HepG2 (cell line): ENCODE data around the gene FAM118B. TPM values are rescaled to one million over a fixed set of nuclear protein-coding genes. Genes with fewer than 3 reads are reported as not detected.
A peak's percentile ranks its signal among the peaks of the same experiment; 100 is the strongest.

Experiments used
- ATF1 ChIP-seq: IDR thresholded peaks from 2 replicates; pipeline ENCODE4 v1.6.1; 2016; ENCODE audit warnings: mild to moderate bottlenecking, control low read depth
- ELF3 ChIP-seq: IDR thresholded peaks from 2 replicates; pipeline ENCODE4 v1.6.1; 2016; ENCODE audit warnings: missing genetic modification reagents, missing compliant biosample characterization
- GABPA ChIP-seq, 2 experiments: IDR thresholded peaks; 2 replicates each; pipeline ENCODE4 v1.6.1; 2011 to 2016; ENCODE audit warnings: low read depth in 2 of 2, low read length in 1 of 2, missing biosample characterization in 1 of 2, missing genetic modification characterization in 1 of 2
- MIER3 ChIP-seq: IDR thresholded peaks from 2 replicates; pipeline ENCODE4 v1.6.1; 2016; ENCODE audit warnings: missing compliant biosample characterization, borderline replicate concordance
- NFRKB ChIP-seq: fragments of 450-650 bp; IDR thresholded peaks from 2 replicates; pipeline ENCODE4 v1.6.1; 2017
- PPARG ChIP-seq: conservative IDR thresholded peaks from 2 replicates; pipeline ENCODE4 v1.6.1; 2016; ENCODE audit warnings: missing biosample characterization, missing genetic modification reagents
- SPEN ChIP-seq: sonication (generic); formaldehyde crosslinking; IDR thresholded peaks from 2 replicates; pipeline ENCODE4 v1.5.1; 2020; ENCODE audit warnings: low read depth, mild to moderate bottlenecking, missing genetic modification reagents
- ZNF441 ChIP-seq: sonication (generic); formaldehyde crosslinking; IDR thresholded peaks from 2 replicates; pipeline ENCODE4 v1.7.0; 2021; ENCODE audit warnings: missing genetic modification reagents, borderline replicate concordance
- ZNF501 ChIP-seq: sonication (generic); formaldehyde crosslinking; IDR thresholded peaks from 2 replicates; pipeline ENCODE4 v1.5.1; 2020; ENCODE audit warnings: mild to moderate bottlenecking, moderate library complexity, missing genetic modification reagents
- ZNF546 ChIP-seq: sonication (generic); formaldehyde crosslinking; conservative IDR thresholded peaks from 2 replicates; pipeline ENCODE4 v1.8.1; 2023; ENCODE audit warnings: mild to moderate bottlenecking, missing genetic modification reagents
- ZNF766 ChIP-seq: sonication (generic); formaldehyde crosslinking; IDR thresholded peaks from 2 replicates; pipeline ENCODE4 v1.5.0; 2020; ENCODE audit warnings: missing genetic modification reagents, borderline replicate concordance
- ZNF788 ChIP-seq: sonication (generic); formaldehyde crosslinking; IDR thresholded peaks from 2 replicates; pipeline ENCODE4 v1.5.0; 2020; ENCODE audit warnings: mild to moderate bottlenecking, missing genetic modification reagents, borderline replicate concordance
- ZNF891 ChIP-seq: sonication (generic); formaldehyde crosslinking; IDR thresholded peaks from 2 replicates; pipeline ENCODE4 v1.5.0; 2020; ENCODE audit warnings: mild to moderate bottlenecking, missing genetic modification reagents
- polyA plus RNA-seq, 8 experiments: library from polyadenylated mRNA; depleted of rRNA in 3 of 8; stranded (reverse) in 7 of 8; unstranded in 1 of 8; fragments of >200 nt; fragmentation: Illumina TruSeq in 4 of 8; extraction: Trizol in 4 of 8; gene quantifications; 2 replicates each; pipeline versions ENCODE4 v1.2.1 to v1.2.3, GENCODE V29; 2011 to 2016; ENCODE audit warnings: low read depth in 4 of 8, missing spikeins in 1 of 8, mixed read lengths in 1 of 8; ENCODE audit not compliant: insufficient read depth in 1 of 8
- total RNA-seq, 5 experiments: library from RNA; depleted of rRNA; stranded (reverse); fragments of >200 nt; fragmentation: Illumina TruSeq; extraction: Trizol; gene quantifications; 2 replicates each; pipeline ENCODE4 v1.2.3, GENCODE V29; 2016; ENCODE audit warnings: low read depth in 1 of 5
- TF ChIP-seq, protein P1 (sequence below): sonication (generic); formaldehyde crosslinking; IDR thresholded peaks from 2 replicates; pipeline ENCODE4 v1.4.0; 2020; ENCODE audit warnings: mild to moderate bottlenecking, missing genetic modification reagents
- TF ChIP-seq, protein P2 (sequence below): sonication (generic); formaldehyde crosslinking; IDR thresholded peaks from 2 replicates; pipeline ENCODE4 v1.5.1; 2020; ENCODE audit warnings: missing genetic modification reagents, mild to moderate bottlenecking, borderline replicate concordance
- TF ChIP-seq, protein P3 (sequence below): IDR thresholded peaks from 2 replicates; pipeline ENCODE4 v1.6.1; 2016; ENCODE audit warnings: low read depth, borderline replicate concordance
- TF ChIP-seq, protein P4 (sequence below): sonication (generic); formaldehyde crosslinking; IDR thresholded peaks from 2 replicates; pipeline ENCODE4 v1.5.0; 2020; ENCODE audit warnings: mild to moderate bottlenecking, missing genetic modification reagents
- TF ChIP-seq, protein P5 (sequence below): sonication (generic); formaldehyde crosslinking; IDR thresholded peaks from 2 replicates; pipeline ENCODE4 v1.5.1; 2020; ENCODE audit warnings: mild to moderate bottlenecking, missing genetic modification reagents, moderate library complexity

FAM118B gene
- total and polyA plus RNA-seq, 2 of the 13 experiments (the other 11 are each of a cell fraction or from before 2014, with no cell fraction given) = 10.2 to 25.7 TPM

DNA sequence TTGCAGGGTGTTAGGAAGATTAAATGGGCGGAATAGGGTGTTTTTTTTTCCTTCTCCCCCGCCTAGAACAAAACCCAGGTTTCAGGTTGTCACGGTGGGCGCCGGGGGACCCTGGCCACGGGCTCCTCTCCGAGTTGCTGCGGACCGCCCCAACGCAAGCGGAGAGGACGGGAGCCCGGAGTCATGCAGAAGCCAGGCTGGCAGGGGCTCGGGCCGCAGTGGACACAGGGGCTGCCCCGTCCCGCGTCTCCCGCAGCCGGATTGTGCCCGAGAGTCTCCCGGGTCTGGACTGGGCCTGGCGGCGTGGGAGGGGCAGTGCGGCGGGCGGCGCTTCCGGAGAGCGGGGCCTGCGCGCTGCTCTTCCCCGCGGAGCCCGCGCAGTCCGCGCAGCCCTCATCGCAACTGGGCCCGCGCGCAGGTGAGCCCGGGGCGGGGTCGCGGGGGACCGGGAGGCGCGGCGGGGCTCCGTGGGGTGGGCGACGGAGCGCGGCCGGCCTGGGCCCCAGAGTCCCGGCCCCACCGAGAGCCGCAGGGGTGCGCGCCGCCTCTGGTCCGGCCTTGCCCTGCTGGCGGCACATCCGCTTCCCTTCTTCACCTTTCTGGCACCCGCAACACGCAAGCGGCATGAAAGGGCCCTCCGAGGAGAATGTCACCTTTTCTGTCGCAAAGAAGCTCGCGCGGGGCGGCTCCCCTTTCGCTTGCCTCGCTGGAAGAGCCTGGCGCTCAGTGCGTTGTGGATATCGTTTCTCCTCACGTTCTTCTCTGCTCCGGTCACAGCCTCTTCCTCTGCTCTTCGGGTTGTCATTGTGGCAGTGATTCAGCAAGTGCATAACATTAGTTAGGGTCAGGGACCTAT is 71.4 kb downstream of the FAM118B start, which contains the start of gene TIRAP (continued):
- TF ChIP-seq, protein P1, sequence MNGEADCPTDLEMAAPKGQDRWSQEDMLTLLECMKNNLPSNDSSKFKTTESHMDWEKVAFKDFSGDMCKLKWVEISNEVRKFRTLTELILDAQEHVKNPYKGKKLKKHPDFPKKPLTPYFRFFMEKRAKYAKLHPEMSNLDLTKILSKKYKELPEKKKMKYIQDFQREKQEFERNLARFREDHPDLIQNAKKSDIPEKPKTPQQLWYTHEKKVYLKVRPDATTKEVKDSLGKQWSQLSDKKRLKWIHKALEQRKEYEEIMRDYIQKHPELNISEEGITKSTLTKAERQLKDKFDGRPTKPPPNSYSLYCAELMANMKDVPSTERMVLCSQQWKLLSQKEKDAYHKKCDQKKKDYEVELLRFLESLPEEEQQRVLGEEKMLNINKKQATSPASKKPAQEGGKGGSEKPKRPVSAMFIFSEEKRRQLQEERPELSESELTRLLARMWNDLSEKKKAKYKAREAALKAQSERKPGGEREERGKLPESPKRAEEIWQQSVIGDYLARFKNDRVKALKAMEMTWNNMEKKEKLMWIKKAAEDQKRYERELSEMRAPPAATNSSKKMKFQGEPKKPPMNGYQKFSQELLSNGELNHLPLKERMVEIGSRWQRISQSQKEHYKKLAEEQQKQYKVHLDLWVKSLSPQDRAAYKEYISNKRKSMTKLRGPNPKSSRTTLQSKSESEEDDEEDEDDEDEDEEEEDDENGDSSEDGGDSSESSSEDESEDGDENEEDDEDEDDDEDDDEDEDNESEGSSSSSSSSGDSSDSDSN = peak; percentile 88
- TF ChIP-seq, protein P2, sequence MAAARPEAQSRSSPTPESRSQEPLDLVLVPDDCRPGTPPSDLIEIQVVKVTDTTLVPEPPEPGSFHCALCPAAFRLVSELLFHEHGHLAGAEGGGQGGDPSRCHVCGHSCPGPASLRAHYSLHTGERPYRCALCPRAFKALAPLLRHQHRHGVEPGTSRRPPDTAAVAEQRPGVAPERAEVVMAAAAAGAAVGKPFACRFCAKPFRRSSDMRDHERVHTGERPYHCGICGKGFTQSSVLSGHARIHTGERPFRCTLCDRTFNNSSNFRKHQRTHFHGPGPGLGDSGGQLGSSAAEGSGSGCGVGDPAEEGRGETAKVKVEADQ (CRISPR knock-in tag) = no peak
- no peak for TF ChIP-seq PPARG (CRISPR knock-in tag)
- peak; percentile 43; the same call in 1 of the 2 replicates for TF ChIP-seq ZNF501 (CRISPR knock-in tag)
- TF ChIP-seq SPEN (CRISPR knock-in tag) = peak; percentile 88
- TF ChIP-seq, protein P3, sequence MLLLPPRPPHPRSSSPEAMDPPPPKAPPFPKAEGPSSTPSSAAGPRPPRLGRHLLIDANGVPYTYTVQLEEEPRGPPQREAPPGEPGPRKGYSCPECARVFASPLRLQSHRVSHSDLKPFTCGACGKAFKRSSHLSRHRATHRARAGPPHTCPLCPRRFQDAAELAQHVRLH (CRISPR knock-in tag) = peak; percentile 54; the same call in 1 of the 2 replicates
- peak; percentile 31; the same call in 1 of the 2 replicates for TF ChIP-seq ZNF766
- no peak for TF ChIP-seq ATF1 (CRISPR knock-in tag)
- TF ChIP-seq, protein P4, sequence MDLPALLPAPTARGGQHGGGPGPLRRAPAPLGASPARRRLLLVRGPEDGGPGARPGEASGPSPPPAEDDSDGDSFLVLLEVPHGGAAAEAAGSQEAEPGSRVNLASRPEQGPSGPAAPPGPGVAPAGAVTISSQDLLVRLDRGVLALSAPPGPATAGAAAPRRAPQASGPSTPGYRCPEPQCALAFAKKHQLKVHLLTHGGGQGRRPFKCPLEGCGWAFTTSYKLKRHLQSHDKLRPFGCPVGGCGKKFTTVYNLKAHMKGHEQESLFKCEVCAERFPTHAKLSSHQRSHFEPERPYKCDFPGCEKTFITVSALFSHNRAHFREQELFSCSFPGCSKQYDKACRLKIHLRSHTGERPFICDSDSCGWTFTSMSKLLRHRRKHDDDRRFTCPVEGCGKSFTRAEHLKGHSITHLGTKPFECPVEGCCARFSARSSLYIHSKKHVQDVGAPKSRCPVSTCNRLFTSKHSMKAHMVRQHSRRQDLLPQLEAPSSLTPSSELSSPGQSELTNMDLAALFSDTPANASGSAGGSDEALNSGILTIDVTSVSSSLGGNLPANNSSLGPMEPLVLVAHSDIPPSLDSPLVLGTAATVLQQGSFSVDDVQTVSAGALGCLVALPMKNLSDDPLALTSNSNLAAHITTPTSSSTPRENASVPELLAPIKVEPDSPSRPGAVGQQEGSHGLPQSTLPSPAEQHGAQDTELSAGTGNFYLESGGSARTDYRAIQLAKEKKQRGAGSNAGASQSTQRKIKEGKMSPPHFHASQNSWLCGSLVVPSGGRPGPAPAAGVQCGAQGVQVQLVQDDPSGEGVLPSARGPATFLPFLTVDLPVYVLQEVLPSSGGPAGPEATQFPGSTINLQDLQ = peak; percentile 84
- peak; percentile 49 for TF ChIP-seq GABPA (IDR thresholded peaks at IDR 0.05; ENCODE audit: low read depth, low read length)
- TF ChIP-seq GABPA (CRISPR knock-in tag; IDR thresholded peaks at IDR 0.05; ENCODE audit: low read depth) = peak; percentile 47; the same call in 1 of the 2 replicates
- TF ChIP-seq ZNF546 (CRISPR knock-in tag) = peak; percentile 98
- peak; percentile 33; the same call in 1 of the 2 replicates for TF ChIP-seq MIER3 (CRISPR knock-in tag)
- TF ChIP-seq NFRKB = no peak
- peak; percentile 91 for TF ChIP-seq ZNF441 (CRISPR knock-in tag)
- peak; percentile 57; the same call in 1 of the 2 replicates for TF ChIP-seq ZNF788 (CRISPR knock-in tag)
- peak; percentile 24; the same call in 1 of the 2 replicates for TF ChIP-seq ZNF891 (CRISPR knock-in tag)
- peak; percentile 50; the same call in 1 of the 2 replicates for TF ChIP-seq ELF3 (CRISPR knock-in tag)
- TF ChIP-seq, protein P5, sequence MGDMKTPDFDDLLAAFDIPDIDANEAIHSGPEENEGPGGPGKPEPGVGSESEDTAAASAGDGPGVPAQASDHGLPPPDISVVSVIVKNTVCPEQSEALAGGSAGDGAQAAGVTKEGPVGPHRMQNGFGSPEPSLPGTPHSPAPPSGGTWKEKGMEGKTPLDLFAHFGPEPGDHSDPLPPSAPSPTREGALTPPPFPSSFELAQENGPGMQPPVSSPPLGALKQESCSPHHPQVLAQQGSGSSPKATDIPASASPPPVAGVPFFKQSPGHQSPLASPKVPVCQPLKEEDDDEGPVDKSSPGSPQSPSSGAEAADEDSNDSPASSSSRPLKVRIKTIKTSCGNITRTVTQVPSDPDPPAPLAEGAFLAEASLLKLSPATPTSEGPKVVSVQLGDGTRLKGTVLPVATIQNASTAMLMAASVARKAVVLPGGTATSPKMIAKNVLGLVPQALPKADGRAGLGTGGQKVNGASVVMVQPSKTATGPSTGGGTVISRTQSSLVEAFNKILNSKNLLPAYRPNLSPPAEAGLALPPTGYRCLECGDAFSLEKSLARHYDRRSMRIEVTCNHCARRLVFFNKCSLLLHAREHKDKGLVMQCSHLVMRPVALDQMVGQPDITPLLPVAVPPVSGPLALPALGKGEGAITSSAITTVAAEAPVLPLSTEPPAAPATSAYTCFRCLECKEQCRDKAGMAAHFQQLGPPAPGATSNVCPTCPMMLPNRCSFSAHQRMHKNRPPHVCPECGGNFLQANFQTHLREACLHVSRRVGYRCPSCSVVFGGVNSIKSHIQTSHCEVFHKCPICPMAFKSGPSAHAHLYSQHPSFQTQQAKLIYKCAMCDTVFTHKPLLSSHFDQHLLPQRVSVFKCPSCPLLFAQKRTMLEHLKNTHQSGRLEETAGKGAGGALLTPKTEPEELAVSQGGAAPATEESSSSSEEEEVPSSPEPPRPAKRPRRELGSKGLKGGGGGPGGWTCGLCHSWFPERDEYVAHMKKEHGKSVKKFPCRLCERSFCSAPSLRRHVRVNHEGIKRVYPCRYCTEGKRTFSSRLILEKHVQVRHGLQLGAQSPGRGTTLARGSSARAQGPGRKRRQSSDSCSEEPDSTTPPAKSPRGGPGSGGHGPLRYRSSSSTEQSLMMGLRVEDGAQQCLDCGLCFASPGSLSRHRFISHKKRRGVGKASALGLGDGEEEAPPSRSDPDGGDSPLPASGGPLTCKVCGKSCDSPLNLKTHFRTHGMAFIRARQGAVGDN (CRISPR knock-in tag) = peak; percentile 88
